ENCODE measurements around the gene ST3GAL3.

DNA sequence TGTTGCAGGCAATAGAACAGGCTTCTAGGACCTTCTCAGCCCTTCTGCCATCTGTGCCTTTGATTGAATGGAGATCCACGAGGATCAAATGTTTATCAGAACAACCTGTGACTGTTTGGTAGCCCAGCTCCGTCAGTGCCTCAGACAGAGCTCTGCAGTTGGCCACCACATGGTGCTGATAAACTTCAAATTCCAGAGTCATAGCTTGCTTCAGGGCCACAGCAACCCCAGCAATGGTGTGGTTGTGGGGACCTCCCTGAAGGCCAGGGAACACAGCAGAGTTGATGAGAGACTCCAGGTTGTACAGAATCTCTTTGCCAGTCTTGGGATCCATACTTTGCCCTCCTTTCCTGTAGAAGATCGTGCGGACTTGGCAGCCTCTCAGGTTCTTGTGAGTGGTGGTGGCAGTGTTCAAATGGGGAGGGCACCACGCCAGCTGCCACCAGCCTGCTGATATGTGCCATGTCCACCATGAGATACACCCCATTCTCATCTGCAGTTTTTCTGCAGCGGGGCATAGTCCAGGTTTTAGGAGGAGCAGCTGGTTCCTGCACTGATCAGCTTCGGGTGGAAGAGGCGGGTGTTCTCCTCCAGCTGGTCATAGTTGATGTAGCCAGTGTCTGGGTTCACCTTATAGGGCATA, 143.4 kb downstream of the ST3GAL3 start:
- TF ChIP-seq, protein P1, sequence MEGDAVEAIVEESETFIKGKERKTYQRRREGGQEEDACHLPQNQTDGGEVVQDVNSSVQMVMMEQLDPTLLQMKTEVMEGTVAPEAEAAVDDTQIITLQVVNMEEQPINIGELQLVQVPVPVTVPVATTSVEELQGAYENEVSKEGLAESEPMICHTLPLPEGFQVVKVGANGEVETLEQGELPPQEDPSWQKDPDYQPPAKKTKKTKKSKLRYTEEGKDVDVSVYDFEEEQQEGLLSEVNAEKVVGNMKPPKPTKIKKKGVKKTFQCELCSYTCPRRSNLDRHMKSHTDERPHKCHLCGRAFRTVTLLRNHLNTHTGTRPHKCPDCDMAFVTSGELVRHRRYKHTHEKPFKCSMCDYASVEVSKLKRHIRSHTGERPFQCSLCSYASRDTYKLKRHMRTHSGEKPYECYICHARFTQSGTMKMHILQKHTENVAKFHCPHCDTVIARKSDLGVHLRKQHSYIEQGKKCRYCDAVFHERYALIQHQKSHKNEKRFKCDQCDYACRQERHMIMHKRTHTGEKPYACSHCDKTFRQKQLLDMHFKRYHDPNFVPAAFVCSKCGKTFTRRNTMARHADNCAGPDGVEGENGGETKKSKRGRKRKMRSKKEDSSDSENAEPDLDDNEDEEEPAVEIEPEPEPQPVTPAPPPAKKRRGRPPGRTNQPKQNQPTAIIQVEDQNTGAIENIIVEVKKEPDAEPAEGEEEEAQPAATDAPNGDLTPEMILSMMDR (IDR thresholded peaks at IDR 0.05; ENCODE audit: borderline replicate concordance, extremely low read depth, low read length, poor library complexity, severe bottlenecking): no peak
- no peak for TF ChIP-seq EZH2 (IDR thresholded peaks at IDR 0.05; ENCODE audit: borderline replicate concordance, low read depth, low read length, severe bottlenecking)

Measured in DND-41 (cell line).